Measurements from ENCODE around the gene HMGN1. TPM values are rescaled to one million over a fixed set of nuclear protein-coding genes. Genes with fewer than 3 reads are reported as not detected.

HMGN1 gene
- total RNA-seq, 1 experiment from 2014 or later, result 516 TPM

DNA sequence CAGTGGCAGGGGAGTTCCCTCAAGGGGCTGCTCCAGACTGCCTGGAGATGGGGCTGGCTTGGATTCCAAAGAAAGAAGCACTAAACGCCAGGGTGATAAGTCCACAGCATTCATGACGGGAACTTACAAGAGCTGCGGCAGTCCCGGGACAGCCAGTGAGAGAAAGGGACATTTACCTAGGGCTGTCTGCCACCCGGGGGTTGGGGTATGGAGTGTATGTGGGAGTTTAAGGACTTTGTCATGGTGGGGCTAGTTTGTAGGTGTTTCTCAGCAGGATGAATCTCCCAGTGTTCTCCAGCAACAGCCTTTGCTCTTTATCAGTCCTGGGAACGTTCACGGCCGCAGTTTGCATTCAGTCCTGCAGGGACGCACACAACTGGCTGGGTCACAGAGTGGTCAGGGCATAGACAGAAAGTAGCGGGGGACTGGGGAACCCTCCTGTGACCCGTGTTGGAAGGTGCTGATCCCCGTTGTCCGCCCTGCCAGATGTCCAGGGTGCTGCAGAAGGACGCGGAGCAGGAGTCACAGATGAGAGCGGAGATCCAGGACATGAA lies 41.4 kb upstream of the HMGN1 start:
- Histone ChIP-seq H3K23ac (ENCODE audit: insufficient read length, low read depth, low read length) (no peak overlapping the region), H3K79me1 (ENCODE audit: insufficient read depth, low read depth, low read length, poor library complexity, severe bottlenecking) (no peaks in the 10 kb centered on the region), H3K9me3 (ENCODE audit: control insufficient read depth, low read depth, low read length) (no peaks in the 10 kb centered on the region), H2BK15ac (ENCODE audit: low read depth, low read length) (no peak overlapping the region), H3K27me3 (ENCODE audit: insufficient read depth, low read length) (no peaks in the 10 kb centered on the region), H3K4me1 (ENCODE audit: insufficient read depth, low read length) (no peaks in the 10 kb centered on the region), H3K9ac (ENCODE audit: extremely low read depth, insufficient read length, low read length) (no peak overlapping the region), H3K18ac (ENCODE audit: insufficient read length, low read depth, low read length) (no peak overlapping the region), H4K20me1 (ENCODE audit: control insufficient read depth, insufficient read depth, insufficient read length) (no peaks in the 10 kb centered on the region), H3K56ac (ENCODE audit: insufficient read length, low read depth, low read length) (no peak overlapping the region), H3K4me2 (ENCODE audit: insufficient read depth, insufficient read length, low read length) (no peak overlapping the region), H3K79me2 (ENCODE audit: insufficient read depth, low read length) (no peaks in the 10 kb centered on the region), H4K91ac (ENCODE audit: insufficient read length, low read depth, low read length) (no peak overlapping the region), H4K5ac (ENCODE audit: insufficient read length, low read depth, low read length) (no peak overlapping the region), H3K4ac (ENCODE audit: low read depth, low read length) (no peak overlapping the region), H3K14ac (ENCODE audit: insufficient read depth, low read length) (no peak overlapping the region), H2AK5ac (ENCODE audit: insufficient read length, low read length) (no peak overlapping the region), H2AFZ (ENCODE audit: low read length) (no peak overlapping the region), H3K23me2 (ENCODE audit: insufficient read length, low read depth, low read length, poor library complexity, severe bottlenecking) (no peaks in the 10 kb centered on the region), H3T11ph (ENCODE audit: low read length) (no peak overlapping the region), H4K8ac (replicated peaks; ENCODE audit: insufficient read length, low read depth, low read length) (no peak overlapping the region), H2BK120ac (ENCODE audit: low read depth, low read length, poor library complexity, severe bottlenecking) (no peak overlapping the region), H2BK20ac (ENCODE audit: low read depth, low read length, poor library complexity, severe bottlenecking) (no peak overlapping the region), H3K27ac (ENCODE audit: insufficient read length, low read depth, low read length) (no peak overlapping the region), H2BK12ac (ENCODE audit: insufficient read length, low read depth, low read length) (no peak overlapping the region), H2BK5ac (ENCODE audit: insufficient read length, low read length) (no peak overlapping the region)
- Mint-ChIP-seq H3K27me3 (ENCODE audit: low read depth) (no peaks in the 10 kb centered on the region), H3K4me1 (peaks cover 33 to 38% of the 10 kb centered on the region in 2 experiments), H3K27ac (peak overlapping the region in 2 of 3 experiments; percentile 7 to 15; a peak in 4 of 7 replicates), H3K36me3 (ENCODE audit: insufficient read depth in 1 of 3, low read depth in 3 of 3) (peaks cover 18 to 44% (median 41%) of the 10 kb centered on the region in 3 experiments; a peak in 6 of 7 replicates), H3K9me3 (no peaks in the 10 kb centered on the region), H3K4me3 (no peak overlapping the region)
- no CpG with 5 or more reads among the region's 16 CpGs for WGBS (ENCODE audit: extremely low coverage, insufficient read length, low lambda C conversion rate)
- peak; percentile 35; the same call in 1 of the 3 replicates for TF ChIP-seq CTCF (conservative IDR thresholded peaks at IDR 0.05)
- peak; percentile 39 for DNase-seq

All from H9 (cell line).